ENCODE measurements around the gene ANKRD11. TPM values are rescaled to one million over a fixed set of nuclear protein-coding genes. Genes with fewer than 3 reads are reported as not detected.
A peak's percentile ranks its signal among the peaks of the same experiment; 100 is the strongest.
"Not testable (repeated sequence)": the region's sequence is repeated elsewhere in the genome, so short reads cannot be mapped to it uniquely, and the experiment has no call there.

Gene ANKRD11
- total RNA-seq, 4 donors from 2014 or later = 67.0 to 107 (median 88.9) TPM

GRCh38 chr16:89425523-89425922, 64.8 kb downstream of the ANKRD11 start:
- no peaks in the 10 kb centered on the region for H3K36me3 ChIP-seq
- no peaks in the 10 kb centered on the region for H3K27me3 ChIP-seq
- H3K9me3 ChIP-seq = no peaks in the 10 kb centered on the region
- H3K4me3 ChIP-seq = no peak overlapping the region
- peaks cover 0 to 61% (median 14%) of the 10 kb centered on the region in 3 donors for H3K4me1 ChIP-seq
- H3K27ac ChIP-seq = no peak overlapping the region
- 72 to 83% methylated on average over 1 to 10 of the region's 10 CpGs for WGBS, 2 donors (ENCODE audit: low coverage in 1 of 2)
- TF ChIP-seq EP300 (IDR thresholded peaks at IDR 0.05) (no peak), POLR2A (IDR thresholded peaks at IDR 0.05) (no peak), POLR2AphosphoS5 (IDR thresholded peaks at IDR 0.05) (no peak), CTCF (IDR thresholded peaks at IDR 0.05) (no peak)
- no peak for ATAC-seq

- ATAC-seq = no peak
- Histone ChIP-seq H3K4me3 (no peak overlapping the region), H3K27me3 (no peaks in the 10 kb centered on the region), H3K4me1 (peaks cover 0 to 72% (median 12%) of the 10 kb centered on the region in 3 donors), H3K36me3 (no peaks in the 10 kb centered on the region), H3K9me3 (no peaks in the 10 kb centered on the region), H3K27ac (peak overlapping the region in 1 of 4 donors; percentile 6)
- 70 to 74% methylated on average over 4 to 20 of the region's 21 CpGs for WGBS, 2 donors (ENCODE audit: low coverage in 1 of 2)
- no peak for TF ChIP-seq CTCF (IDR thresholded peaks at IDR 0.05)
- TF ChIP-seq POLR2AphosphoS5 (IDR thresholded peaks at IDR 0.05) = no peak
- no peak for TF ChIP-seq EP300 (IDR thresholded peaks at IDR 0.05)
- TF ChIP-seq POLR2A (IDR thresholded peaks at IDR 0.05) = no peak
These were observed 66.6 kb downstream of the ANKRD11 start for GRCh38 chr16:89423681-89424260.

GRCh38 chr16:89422905-89423630, 67.3 kb downstream of the ANKRD11 start:
- ATAC-seq = peak; percentile 36
- WGBS, 2 donors (ENCODE audit: low coverage in 1 of 2) = 24 to 33% methylated on average over 2 to 6 of the region's 16 CpGs
- Histone ChIP-seq H3K27ac (peak overlapping the region in 2 of 4 donors; percentile 6 to 57), H3K4me1 (peaks cover 0 to 79% (median 12%) of the 10 kb centered on the region in 3 donors), H3K27me3 (no peaks in the 10 kb centered on the region), H3K36me3 (no peaks in the 10 kb centered on the region), H3K4me3 (no peak overlapping the region), H3K9me3 (no peaks in the 10 kb centered on the region)
- no peak for TF ChIP-seq EP300 (IDR thresholded peaks at IDR 0.05)
- no peak for TF ChIP-seq CTCF (IDR thresholded peaks at IDR 0.05)
- TF ChIP-seq POLR2A (IDR thresholded peaks at IDR 0.05) = no peak
- no peak for TF ChIP-seq POLR2AphosphoS5 (IDR thresholded peaks at IDR 0.05)

GRCh38 chr16:89422527-89422904, 67.8 kb downstream of the ANKRD11 start:
- TF ChIP-seq EP300 (IDR thresholded peaks at IDR 0.05) (no peak), CTCF (IDR thresholded peaks at IDR 0.05) (no peak), POLR2A (IDR thresholded peaks at IDR 0.05) (no peak), POLR2AphosphoS5 (IDR thresholded peaks at IDR 0.05) (no peak)
- no peak for ATAC-seq
- H3K36me3 ChIP-seq = peaks cover 0 to 2% of the 10 kb centered on the region in 2 donors
- 31 to 65% methylated on average over 12 of the region's 12 CpGs for WGBS, 2 donors (ENCODE audit: low coverage in 1 of 2)
- H3K4me3 ChIP-seq = no peak overlapping the region
- no peaks in the 10 kb centered on the region for H3K27me3 ChIP-seq
- H3K9me3 ChIP-seq = no peaks in the 10 kb centered on the region
- H3K27ac ChIP-seq = peak overlapping the region in 2 of 4 donors; percentile 6 to 57
- H3K4me1 ChIP-seq = peaks cover 0 to 85% (median 12%) of the 10 kb centered on the region in 3 donors

- no CpG with 5 or more reads among the region's 23 CpGs for WGBS, 2 donors (ENCODE audit: low coverage in 1 of 2)
- H3K4me3 ChIP-seq, H3K9me3 ChIP-seq, H3K27ac ChIP-seq, H3K27me3 ChIP-seq, H3K36me3 ChIP-seq, ATAC-seq: not testable (repeated sequence)
- H3K4me1 ChIP-seq = peaks cover 0 to 86% (median 18%) of the 10 kb centered on the region in 3 donors
These were observed 69.1 kb downstream of the ANKRD11 start for GRCh38 chr16:89421300-89421699.
